Measurements from ENCODE around the gene OR6K2. TPM values are rescaled to one million over a fixed set of nuclear protein-coding genes. Genes with fewer than 3 reads are reported as not detected.

The OR6K2 gene
- total and polyA plus RNA-seq, 10 of the 15 experiments (the other 5 are each of a cell fraction or from before 2014, with no cell fraction given): not detected

- Histone ChIP-seq H3K36me3 (ENCODE audit: control insufficient read depth in 2 of 2, insufficient read depth in 2 of 2, low read length in 1 of 2) (no peaks in the 10 kb centered on the region), H3K79me2 (ENCODE audit: control insufficient read depth, insufficient read depth, low read length) (no peaks in the 10 kb centered on the region), H3K4me3 (no peak overlapping the region), H3K27me3 (replicated peaks in 1 of 2; ENCODE audit: control insufficient read depth in 2 of 2, insufficient read depth in 2 of 2, low read length in 1 of 2) (no peaks in the 10 kb centered on the region), H3K9me3 (replicated peaks; ENCODE audit: control insufficient read depth, insufficient read depth, low read length) (no peaks in the 10 kb centered on the region), H2AFZ (ENCODE audit: control insufficient read depth, low read depth, low read length) (no peak overlapping the region), H3K9ac (ENCODE audit: control insufficient read depth, insufficient read depth, low read length) (no peak overlapping the region), H3K4me2 (ENCODE audit: control insufficient read depth, insufficient read depth) (no peak overlapping the region), H3K4me1 (ENCODE audit: control insufficient read depth, insufficient read depth, low read length) (no peaks in the 10 kb centered on the region), H4K20me1 (ENCODE audit: control insufficient read depth, insufficient read depth) (no peaks in the 10 kb centered on the region), H3K27ac (ENCODE audit: control insufficient read depth, insufficient read depth) (no peak overlapping the region)
- POLR2A ChIA-PET: no interaction called here
- in situ Hi-C loops (cut with MboI): no loop called here
- 50% methylated on average over 3 of the region's 3 CpGs for WGBS (ENCODE audit: insufficient coverage, insufficient replicate concordance, low lambda C conversion rate, missing lambda C conversion rate)
- SMC1A ChIA-PET (ENCODE audit: uncharacterized antibody, unreplicated experiment): interaction anchor here (1.2 kb wide), 1 partner anchor 269 kb away, joined by 8 read pairs; no protein-coding TSS in a partner anchor
- RAD21 ChIA-PET (ENCODE audit: unreplicated experiment): no interaction called here
- CTCF ChIA-PET: no interaction called here
- DNase-seq (ENCODE audit: low read depth, low spot score) (no peak), ATAC-seq (no peak), FAIRE-seq (no peak)
- TF ChIP-seq RELA (IDR thresholded peaks at IDR 0.05; ENCODE audit: borderline replicate concordance, partially characterized antibody): no peak
- TF ChIP-seq SREBF1 (IDR thresholded peaks at IDR 0.05; ENCODE audit: low read length): no peak
- no TSS peak for BruUV-seq (replicated peaks)
- intact Hi-C loops (cut with micrococcal nuclease; ENCODE audit: unreplicated experiment): no loop called here
Observed at GRCh38 chr1:158728510-158729225, 28.2 kb upstream of the OR6K2 start.

- Histone ChIP-seq H3K27me3 (replicated peaks in 1 of 2; ENCODE audit: control insufficient read depth in 2 of 2, insufficient read depth in 2 of 2, low read length in 1 of 2) (no peaks in the 10 kb centered on the region), H2AFZ (ENCODE audit: control insufficient read depth, low read depth, low read length) (no peak overlapping the region), H3K4me2 (ENCODE audit: control insufficient read depth, insufficient read depth) (no peak overlapping the region), H3K36me3 (ENCODE audit: control insufficient read depth in 2 of 2, insufficient read depth in 2 of 2, low read length in 1 of 2) (no peaks in the 10 kb centered on the region), H3K79me2 (ENCODE audit: control insufficient read depth, insufficient read depth, low read length) (no peaks in the 10 kb centered on the region), H4K20me1 (ENCODE audit: control insufficient read depth, insufficient read depth) (no peaks in the 10 kb centered on the region), H3K27ac (ENCODE audit: control insufficient read depth, insufficient read depth) (no peak overlapping the region), H3K4me1 (ENCODE audit: control insufficient read depth, insufficient read depth, low read length) (no peaks in the 10 kb centered on the region), H3K9me3 (replicated peaks; ENCODE audit: control insufficient read depth, insufficient read depth, low read length) (no peaks in the 10 kb centered on the region), H3K4me3 (no peak overlapping the region), H3K9ac (ENCODE audit: control insufficient read depth, insufficient read depth, low read length) (no peak overlapping the region)
- ChIA-PET SMC1A (ENCODE audit: uncharacterized antibody, unreplicated experiment) (no interaction called here), POLR2A (no interaction called here), RAD21 (ENCODE audit: unreplicated experiment) (no interaction called here), CTCF (interaction anchor here (0.6 kb wide), 1 partner anchor 512 kb away, joined by 3 read pairs; no protein-coding TSS in a partner anchor)
- intact Hi-C loops (cut with micrococcal nuclease; ENCODE audit: unreplicated experiment) (no loop called here), in situ Hi-C loops (cut with MboI) (no loop called here)
- no peak for TF ChIP-seq NR2C2 (IDR thresholded peaks at IDR 0.05; ENCODE audit: borderline replicate concordance, control insufficient read depth, insufficient read length, low read depth)
- TF ChIP-seq ZNF384 (IDR thresholded peaks at IDR 0.05; ENCODE audit: borderline replicate concordance, low read depth, low read length): no peak
- no peak for TF ChIP-seq USF1 (IDR thresholded peaks at IDR 0.05; ENCODE audit: borderline replicate concordance, extremely low read length, insufficient read depth, low read depth, low read length)
- TF ChIP-seq EZH2 (IDR thresholded peaks at IDR 0.05; ENCODE audit: borderline replicate concordance, control insufficient read depth, low read depth, low read length): no peak
- TF ChIP-seq YY1 (IDR thresholded peaks at IDR 0.05; ENCODE audit: low read depth, low read length): no peak
- TF ChIP-seq NFIC (IDR thresholded peaks at IDR 0.05; ENCODE audit: low read depth, low read length): no peak
- TF ChIP-seq NKRF (conservative IDR thresholded peaks at IDR 0.05): no peak
- no peak for TF ChIP-seq ZNF622 (IDR thresholded peaks at IDR 0.05)
- no peak for TF ChIP-seq HCFC1 (IDR thresholded peaks at IDR 0.05; ENCODE audit: low read length)
- TF ChIP-seq PML (IDR thresholded peaks at IDR 0.05; ENCODE audit: low read length): no peak
- FAIRE-seq (no peak), ATAC-seq (no peak), DNase-seq (ENCODE audit: low read depth, low spot score) (no peak)
- WGBS (ENCODE audit: insufficient coverage, insufficient replicate concordance, low lambda C conversion rate, missing lambda C conversion rate): 47% methylated on average over 5 of the region's 5 CpGs
- no TSS peak for BruUV-seq (replicated peaks)
Observed at GRCh38 chr1:158724442-158724841, 24.0 kb upstream of the OR6K2 start.
